K562 (cell line): ENCODE data around the gene CRELD2. TPM values are rescaled to one million over a fixed set of nuclear protein-coding genes. Genes with fewer than 3 reads are reported as not detected.

ENCODE experiments used
- ATAC-seq: fragments of 200-7000 bp; cut with Tn5 transposase; 3 replicates; pipeline ENCODE4 v1.9.1; 2020; ENCODE audit warnings: moderate library complexity
- BruUV-seq: library from RNA; stranded (reverse); fragments of 400-500 nt; replicated peaks from 2 replicates; lab custom pipeline; 2021; lab: Mats Ljungman, UMichigan
- CTCF ChIA-PET: fragments of 300-600 bp; formaldehyde crosslinking; extraction: SDS; loops from one replicate; lab custom pipeline; 2021; ENCODE audit warnings: low intra/inter-chr PET ratio; lab: Yijun Ruan, JAX
- POLR2A ChIA-PET: fragments of 300-600, 350-650 bp; sonication (Branson Sonifier 250); formaldehyde crosslinking; extraction: SDS; loops from one replicate; lab custom pipeline; 2021; ENCODE audit warnings: antibody characterized with exemption, inconsistent platforms; lab: Yijun Ruan, JAX
- DNase-seq, 4 experiments: peaks; one replicate each; pipeline versions ENCODE4 v3.0.0 to v3.0.0-alpha.2; 2011 to 2018; ENCODE audit warnings: low spot score in 3 of 4, mixed read lengths in 3 of 4; ENCODE audit errors: extremely low read depth in 1 of 4
- FAIRE-seq: peaks from 2 replicates; lab custom pipeline; 2011; peaks lifted over from hg19 to GRCh38; lab: Jason Lieb, UNC
- H2AFZ ChIP-seq: 2 replicates; pipeline ENCODE4 v1.6.0; 2011; ENCODE audit warnings: low read depth, low read length, control low read depth, inconsistent platforms
- H3K27ac ChIP-seq: fragments of 200-600 bp; 3 replicates; pipeline ENCODE4 v1.8.0; 2011; ENCODE audit warnings: low read depth, mild to moderate bottlenecking, control low read depth, inconsistent platforms, low read length, moderate library complexity, mixed read lengths; ENCODE audit errors: extremely low read depth
- H3K27me3 ChIP-seq, 2 experiments: fragments of 300-600 bp in 1 of 2; 2 replicates in 1 of 2; 3 replicates in 1 of 2; pipeline versions ENCODE4 v1.6.0 to v1.8.0; 2011; ENCODE audit warnings: inconsistent platforms in 2 of 2, low read length in 2 of 2, mild to moderate bottlenecking in 1 of 2, mixed read lengths in 1 of 2, moderate library complexity in 1 of 2; ENCODE audit not compliant: control insufficient read depth in 2 of 2, insufficient read depth in 2 of 2
- H3K36me3 ChIP-seq: fragments of 300-600 bp; 3 replicates; pipeline ENCODE4 v1.8.0; 2011; ENCODE audit warnings: mild to moderate bottlenecking, low read length, inconsistent platforms; ENCODE audit not compliant: control insufficient read depth, insufficient read depth
- H3K4me1 ChIP-seq, 2 experiments: fragments of 200-600 bp in 1 of 2; replicated peaks in 1 of 2; 2 replicates in 1 of 2; 3 replicates in 1 of 2; pipeline versions ENCODE4 v1.5.1 to v1.8.0; 2011; ENCODE audit warnings: inconsistent platforms in 2 of 2, low read length in 2 of 2, mild to moderate bottlenecking in 1 of 2, mixed read lengths in 1 of 2, moderate library complexity in 1 of 2; ENCODE audit not compliant: control insufficient read depth in 2 of 2, insufficient read depth in 2 of 2
- H3K4me2 ChIP-seq: 2 replicates; pipeline ENCODE4 v1.6.1; 2011; ENCODE audit warnings: low read length, control low read depth, inconsistent platforms, mixed read lengths; ENCODE audit not compliant: insufficient read depth
- H3K4me3 ChIP-seq: fragments of 200-600 bp; sonication (generic), shearing (Covaris generic); 2 replicates; pipeline ENCODE4 v1.5.1; 2016; ENCODE audit warnings: control low read depth, inconsistent platforms
- H3K79me2 ChIP-seq: fragments of 200-600 bp; 3 replicates; pipeline ENCODE4 v1.8.0; 2011; ENCODE audit warnings: low read length, inconsistent platforms; ENCODE audit not compliant: control insufficient read depth, insufficient read depth
- H3K9ac ChIP-seq, 2 experiments: 2 replicates each; pipeline versions ENCODE4 v1.6.0 to v1.6.1; 2011; ENCODE audit warnings: low read depth in 2 of 2, low read length in 2 of 2, control low read depth in 1 of 2, inconsistent platforms in 1 of 2, mild to moderate bottlenecking in 1 of 2, mixed read lengths in 1 of 2; ENCODE audit not compliant: insufficient read depth in 1 of 2
- H3K9me1 ChIP-seq: one replicate; pipeline ENCODE4 v1.6.0; 2011; ENCODE audit warnings: inconsistent platforms, mild to moderate bottlenecking, low read length, moderate library complexity; ENCODE audit not compliant: control insufficient read depth, insufficient read depth
- H3K9me3 ChIP-seq: replicated peaks from 2 replicates; pipeline ENCODE4 v1.5.1; 2011; ENCODE audit warnings: low read depth, low read length, inconsistent platforms; ENCODE audit not compliant: control insufficient read depth, insufficient read depth
- H4K20me1 ChIP-seq: replicated peaks from 2 replicates; pipeline ENCODE4 v1.6.1; 2011; ENCODE audit warnings: low read length, inconsistent platforms, mixed read lengths; ENCODE audit not compliant: control insufficient read depth, insufficient read depth
- BMI1 ChIP-seq: fragments of 150-350 bp; IDR thresholded peaks from 2 replicates; pipeline ENCODE4 v1.6.1; 2014; ENCODE audit warnings: low read length
- ELF4 ChIP-seq: fragments of 450-650 bp; formaldehyde crosslinking; IDR thresholded peaks from 2 replicates; pipeline ENCODE4 v1.4.0; 2022; ENCODE audit warnings: missing genetic modification characterization
- FOSL1 ChIP-seq: fragments of 200-800 bp; sonication (Bioruptor generic); conservative IDR thresholded peaks from 2 replicates; pipeline ENCODE4 v1.6.1; 2016; ENCODE audit warnings: missing genetic modification characterization, missing compliant biosample characterization
- FOXJ2 ChIP-seq: fragments of 200-800 bp; sonication (Bioruptor generic); IDR thresholded peaks from 2 replicates; pipeline ENCODE4 v1.6.1; 2016; ENCODE audit warnings: missing genetic modification characterization, missing compliant biosample characterization
- MIER1 ChIP-seq: fragments of 450-650 bp; IDR thresholded peaks from 2 replicates; pipeline ENCODE4 v1.6.1; 2016; ENCODE audit warnings: antibody characterized with exemption, mild to moderate bottlenecking, low read depth
- NR1H2 ChIP-seq: sonication (generic); formaldehyde crosslinking; IDR thresholded peaks from 2 replicates; pipeline ENCODE4 v1.4.0; 2020; ENCODE audit warnings: mild to moderate bottlenecking, missing genetic modification reagents
- NR2C2 ChIP-seq, 2 experiments: fragments of 200-800 bp in 1 of 2; sonication (Bioruptor generic) in 1 of 2; sonication (generic) in 1 of 2; formaldehyde crosslinking in 1 of 2; IDR thresholded peaks; 2 replicates each; pipeline versions ENCODE4 v1.6.1 to v1.8.0; 2016 to 2022; ENCODE audit warnings: mild to moderate bottlenecking in 1 of 2, missing compliant biosample characterization in 1 of 2, missing genetic modification characterization in 1 of 2, missing genetic modification reagents in 1 of 2
- POLR2AphosphoS5 ChIP-seq: IDR thresholded peaks from 2 replicates; pipeline ENCODE4 v1.6.1; 2011; ENCODE audit warnings: mild to moderate bottlenecking, low read depth, low read length, moderate library complexity; ENCODE audit not compliant: control insufficient read depth, insufficient read depth
- POLR3G ChIP-seq: IDR thresholded peaks from 2 replicates; pipeline ENCODE4 v1.6.1; 2011; ENCODE audit not compliant: insufficient read length, insufficient replicate concordance; ENCODE audit errors: extremely low read depth
- SMARCC2 ChIP-seq: fragments of 450-650 bp; IDR thresholded peaks from 2 replicates; pipeline ENCODE4 v1.6.1; 2017; ENCODE audit warnings: antibody characterized with exemption, moderate library complexity, mild to moderate bottlenecking, low read depth
- WGBS: fragments of 100-300 bp; shearing (Covaris generic); methylation state at CpG from one replicate; pipeline ENCODE4 v1.1.6; 2016; ENCODE audit warnings: low coverage, mixed read lengths; ENCODE audit not compliant: insufficient coverage; ENCODE audit errors: missing lambda C conversion rate; 5-methylcytosine and 5-hydroxymethylcytosine counted together
- in situ Hi-C: fragments of 300-500 bp; cut with MboI; formaldehyde crosslinking; loops from 4 replicates; pipeline ENCODE4 v1.15.0; 2018; ENCODE audit warnings: inconsistent platforms, mixed read lengths
- intact Hi-C: fragments of 100-400 bp; cut with micrococcal nuclease; formaldehyde crosslinking; loops from 2 replicates; pipeline ENCODE4 v1.14.2; 2022
- polyA plus RNA-seq, 8 experiments: library from polyadenylated mRNA; depleted of rRNA in 4 of 8; stranded (reverse) in 5 of 8; unstranded in 3 of 8; fragments of >200 nt; fragmentation: Nextera tagmentation in 2 of 8; fragmentation: Illumina TruSeq in 1 of 8; extraction: Ambion mirVana in 2 of 8; extraction: Trizol in 1 of 8; gene quantifications; 2 replicates each; pipeline versions ENCODE4 v1.2.1 to v1.2.3, GENCODE V29; 2011 to 2014; ENCODE audit warnings: inconsistent platforms in 1 of 8, missing spikeins in 1 of 8
- total RNA-seq, 7 experiments: library from RNA; depleted of rRNA in 6 of 7; stranded (reverse); fragments of >200 nt in 6 of 7; fragmentation: Illumina TruSeq in 2 of 7; extraction: Trizol in 2 of 7; gene quantifications; 2 replicates each; pipeline versions ENCODE4 v1.2.1 to v1.2.3, GENCODE V29; 2011 to 2021; ENCODE audit warnings: low replicate concordance in 1 of 7

The CRELD2 gene
- total and polyA plus RNA-seq, 9 of the 15 experiments (the other 6 are each of a cell fraction or from before 2014, with no cell fraction given) = 0.96 to 25.3 (median 8.8) TPM

DNA sequence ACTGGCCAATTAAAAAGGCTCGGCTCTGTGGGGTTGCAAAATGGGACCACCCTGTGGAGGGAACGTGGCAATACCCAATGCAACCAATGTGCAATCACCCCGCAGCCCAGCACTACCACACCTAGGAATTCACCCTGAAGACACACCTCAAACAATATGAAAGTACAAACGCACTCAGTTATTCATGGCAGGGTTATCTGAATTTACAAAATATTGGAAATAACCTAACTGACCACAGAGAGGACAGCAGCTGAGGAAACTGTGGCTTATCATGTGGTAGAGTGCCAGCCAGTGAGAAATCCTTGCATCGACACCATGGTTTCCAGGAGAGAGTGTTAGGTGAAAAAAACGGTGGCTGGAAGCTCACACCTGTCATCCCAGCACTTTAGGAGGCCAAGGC, 18.9 kb upstream of the CRELD2 start:
- POLR2A ChIA-PET = no interaction called here
- ATAC-seq = no peak
- no peak for DNase-seq
- BruUV-seq = no TSS peak
- in situ Hi-C loops = no loop called here
- H3K4me1 ChIP-seq = peaks cover 2 to 13% of the 10 kb centered on the region in 2 experiments; a peak in 3 of 5 replicates
- intact Hi-C loops = no loop called here
- H3K9me1 ChIP-seq = no peaks in the 10 kb centered on the region
- FAIRE-seq = no peak
- no peak overlapping the region for H3K4me3 ChIP-seq
- peaks cover 14% of the 10 kb centered on the region; the same call in 2 of the 3 replicates for H3K36me3 ChIP-seq
- no peak overlapping the region for H3K27ac ChIP-seq
- 57% methylated on average over 6 of the region's 6 CpGs for WGBS
- H4K20me1 ChIP-seq = no peaks in the 10 kb centered on the region
- H3K4me2 ChIP-seq = no peak overlapping the region
- H3K9ac ChIP-seq = no peak overlapping the region
- H2AFZ ChIP-seq = no peak overlapping the region
- TF ChIP-seq FOXJ2 (tag) (no peak), NR2C2 (CRISPR knock-in tag; IDR thresholded peaks at IDR 0.05) (no peak), NR2C2 (tag; IDR thresholded peaks at IDR 0.05) (no peak), POLR2AphosphoS5 (no peak), FOSL1 (tag) (no peak), ELF4 (no peak), SMARCC2 (no peak), NR1H2 (CRISPR knock-in tag) (no peak), MIER1 (no peak), BMI1 (no peak), POLR3G (no peak)
- no peaks in the 10 kb centered on the region for H3K27me3 ChIP-seq
- CTCF ChIA-PET = no interaction called here
- H3K9me3 ChIP-seq = 0 out of 2 replicates have a peak, but pooled peaks cover 4% of the 10 kb centered on the region
- no peaks in the 10 kb centered on the region for H3K79me2 ChIP-seq
